Activated CD8-positive, alpha-beta memory T cell treated with anti-CD3 and anti-CD28 coated beads, Interleukin-2, amount 50 U/mL, for 24 hours (primary cell): Measurements from ENCODE around the gene GPX3.

Source experiments
- DNase-seq: peaks from one replicate; pipeline ENCODE4 v3.0.0-alpha.2; 2020; ENCODE audit errors: extremely low read depth

The GPX3 gene

DNA sequence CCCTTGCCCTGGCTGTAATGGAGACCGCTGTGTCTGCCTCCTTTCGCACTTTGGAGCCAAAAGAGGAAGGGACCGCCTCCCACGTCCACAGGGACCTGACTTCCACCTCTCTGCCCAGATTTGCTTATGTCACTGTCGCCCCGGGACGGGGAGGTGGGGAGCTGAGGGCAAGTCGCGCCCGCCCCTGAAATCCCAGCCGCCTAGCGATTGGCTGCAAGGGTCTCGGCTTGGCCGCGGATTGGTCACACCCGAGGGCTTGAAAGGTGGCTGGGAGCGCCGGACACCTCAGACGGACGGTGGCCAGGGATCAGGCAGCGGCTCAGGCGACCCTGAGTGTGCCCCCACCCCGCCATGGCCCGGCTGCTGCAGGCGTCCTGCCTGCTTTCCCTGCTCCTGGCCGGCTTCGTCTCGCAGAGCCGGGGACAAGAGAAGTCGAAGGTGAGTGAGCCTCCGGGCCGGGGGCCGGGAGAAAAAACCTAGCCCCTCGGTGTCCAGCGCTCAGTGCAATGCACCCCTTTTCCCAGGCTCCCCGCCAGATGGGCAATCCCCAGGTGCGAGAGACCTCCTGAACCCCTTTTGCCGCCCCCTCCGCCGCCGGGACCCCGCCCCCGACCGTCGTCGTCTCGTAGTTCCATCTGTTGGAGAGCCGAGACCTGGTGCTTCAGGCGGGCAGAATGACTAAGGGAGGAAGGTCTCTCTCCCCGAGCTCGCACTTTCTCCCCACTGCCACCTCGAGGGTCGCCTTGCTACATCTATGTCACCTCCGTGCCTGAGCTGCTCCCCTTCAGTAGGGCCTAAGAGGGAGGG lies at the start of gene GPX3:
Gene GPX3 (plus strand): TSS at position 288 of the 807 bp plus-strand sequence. CDS start 64 bp downstream, at position 352.
- no peak for DNase-seq

GRCh38 chr5:150978590-150978989 lies 41.8 kb upstream of the GPX3 start:
- no peak for DNase-seq

DNA sequence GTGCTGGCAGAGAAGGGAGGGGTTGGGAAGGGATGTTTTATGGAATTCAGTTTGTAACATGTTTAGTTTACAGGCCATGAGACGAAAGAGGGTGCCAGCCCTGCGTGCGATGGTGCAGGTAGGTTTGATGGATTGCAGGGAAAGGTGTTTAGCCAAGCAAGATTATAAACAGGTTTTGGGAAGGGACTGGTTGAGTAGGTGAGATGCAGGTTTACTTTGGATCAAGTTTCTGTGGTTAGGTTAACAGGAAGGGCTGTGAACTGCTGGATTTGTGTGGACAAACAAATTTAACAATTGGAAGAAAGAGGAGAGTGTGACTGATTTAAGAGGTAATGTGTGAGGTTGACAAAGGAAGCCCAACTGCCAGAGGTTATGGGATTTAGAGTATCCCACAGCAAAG lies 32.6 kb upstream of the GPX3 start:
- no peak for DNase-seq

- no peak for DNase-seq
These were observed 30.7 kb upstream of the GPX3 start for GRCh38 chr5:150989695-150990094.

DNA sequence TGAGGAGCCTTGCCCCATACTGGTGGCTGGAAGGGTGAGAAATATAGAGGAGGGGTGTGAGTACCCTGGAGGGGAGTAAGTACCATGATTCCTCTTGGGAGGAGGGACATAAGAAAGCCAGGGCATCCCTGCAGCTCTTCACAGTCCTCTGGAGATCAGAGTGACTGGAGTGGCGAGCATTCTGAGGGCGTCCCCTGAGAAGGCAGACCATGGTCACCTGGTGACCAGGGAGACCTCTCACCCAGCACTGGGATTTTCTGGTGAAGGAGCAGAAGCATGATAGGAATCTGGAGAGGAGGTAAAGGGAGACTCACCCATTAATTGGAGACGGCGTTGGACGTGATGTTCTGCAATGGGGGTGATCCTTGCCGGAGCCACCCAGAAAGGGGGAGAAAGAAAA lies 27.7 kb upstream of the GPX3 start:
- no peak for DNase-seq

- DNase-seq, result no peak
These were observed 27.0 kb upstream of the GPX3 start for GRCh38 chr5:150993422-150993821.

- DNase-seq, result no peak
These were observed 26.5 kb upstream of the GPX3 start for GRCh38 chr5:150993826-150994412.

- DNase-seq, result no peak
These were observed 20.5 kb upstream of the GPX3 start for GRCh38 chr5:150999704-151000442.

DNA sequence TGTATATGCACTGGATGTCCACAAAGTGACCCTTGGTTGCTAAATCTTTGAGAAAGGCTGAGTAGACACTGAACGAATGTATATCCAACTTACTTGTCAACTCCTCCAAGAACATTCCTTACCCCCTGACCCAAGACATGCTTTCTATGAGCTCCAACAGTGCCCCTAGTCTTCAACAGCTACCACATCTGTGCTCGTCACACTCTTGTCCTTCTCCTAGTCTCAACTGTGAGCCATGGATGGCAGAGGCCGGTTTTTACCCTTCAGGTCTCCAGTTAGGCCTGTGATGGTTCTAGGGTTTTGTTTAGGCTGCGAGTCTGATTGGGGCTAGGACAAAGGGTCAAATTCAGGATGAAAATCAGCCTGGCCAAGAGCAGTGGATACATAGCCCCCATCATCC lies 19.0 kb upstream of the GPX3 start:
- no peak for DNase-seq

GRCh38 chr5:151002250-151002649 lies 18.1 kb upstream of the GPX3 start:
- DNase-seq, result no peak

GRCh38 chr5:151002681-151003502 lies 17.5 kb upstream of the GPX3 start:
- DNase-seq, result no peak

GRCh38 chr5:151003503-151003860 lies 16.9 kb upstream of the GPX3 start:
- DNase-seq, result no peak

DNA sequence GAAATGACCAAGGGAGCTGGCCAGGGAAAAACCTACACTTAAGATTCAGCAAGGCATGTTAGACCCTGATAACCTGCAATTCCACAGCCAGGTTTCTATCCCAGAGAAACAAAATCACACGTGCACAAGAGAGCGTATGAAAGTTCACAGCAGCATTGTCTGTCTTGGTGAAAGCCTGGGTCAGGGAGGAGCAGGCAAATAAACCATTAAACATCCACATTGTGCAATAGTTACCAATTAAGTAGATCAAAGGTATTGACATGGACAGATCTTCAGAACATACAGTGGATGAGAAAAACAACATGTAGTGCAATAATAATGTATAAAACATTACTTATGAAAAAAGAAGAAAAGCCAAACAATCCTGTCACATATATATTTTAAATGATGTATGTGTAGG lies 15.9 kb upstream of the GPX3 start:
- no peak for DNase-seq

DNA sequence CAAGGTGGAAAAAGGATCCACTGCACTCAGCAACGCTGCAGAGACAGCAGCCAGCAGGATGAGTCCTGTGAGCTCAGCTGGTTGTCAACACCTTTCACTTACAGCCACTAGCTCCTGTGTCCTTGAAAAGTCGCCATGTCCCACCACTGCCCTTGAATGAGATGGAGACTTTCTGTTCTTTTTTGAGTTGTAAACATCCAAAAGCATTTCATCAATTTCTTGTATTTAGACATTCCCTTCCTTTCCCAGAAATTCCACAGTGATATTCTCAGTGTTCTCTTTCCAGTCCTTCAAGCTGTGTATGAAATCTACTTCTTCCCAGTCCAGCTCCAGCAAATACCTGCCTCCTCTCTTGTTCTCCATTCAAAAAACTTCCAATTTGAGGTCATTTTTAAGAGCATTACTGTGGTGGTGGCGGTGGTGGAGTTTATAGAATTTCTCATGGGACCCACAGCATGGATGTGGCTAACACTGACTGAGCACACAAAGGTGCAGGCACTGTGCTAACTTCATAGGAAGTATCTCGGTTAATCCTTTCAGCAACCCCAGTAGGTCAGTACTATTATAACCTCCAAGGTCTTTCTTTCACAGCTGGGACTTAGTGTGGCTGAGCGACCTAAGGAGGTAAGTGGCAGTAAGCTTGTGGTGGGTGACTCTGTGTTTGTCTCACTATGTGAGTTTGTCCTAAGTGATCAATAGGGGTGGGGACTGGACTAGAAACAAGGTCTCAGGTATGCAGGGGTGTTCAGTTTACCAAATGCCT lies 15.0 kb upstream of the GPX3 start:
- no peak for DNase-seq

DNA sequence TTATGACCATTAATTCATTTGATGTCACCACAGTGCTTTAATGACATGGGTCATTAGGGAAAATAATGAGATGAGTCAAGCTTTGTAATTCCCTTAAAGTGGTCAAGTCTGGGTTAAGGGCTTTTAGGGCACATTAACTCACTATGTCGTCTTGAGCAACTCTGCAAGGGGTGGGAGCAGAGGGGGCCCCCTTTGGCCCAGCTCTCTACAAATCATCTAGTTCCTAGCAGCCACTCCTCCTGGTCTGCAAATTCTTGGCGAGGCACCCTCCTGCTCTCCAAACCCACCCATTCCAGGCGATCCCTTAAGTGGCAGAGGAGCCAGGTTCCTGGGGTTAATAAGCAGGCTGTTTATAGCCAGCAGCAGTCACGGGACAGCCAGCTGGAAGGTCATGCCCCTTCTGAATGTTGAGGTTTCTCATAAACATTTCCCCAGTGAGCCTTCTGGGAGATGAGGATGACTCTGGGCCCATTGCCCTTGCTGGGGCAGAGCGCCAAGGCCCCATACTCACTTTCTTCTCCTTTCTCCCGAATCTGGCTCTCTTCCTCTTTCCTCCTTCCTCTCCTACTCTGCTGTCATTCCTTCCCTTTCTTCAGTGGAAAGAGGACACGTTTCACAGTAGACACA lies 14.3 kb upstream of the GPX3 start:
- no peak for DNase-seq

DNA sequence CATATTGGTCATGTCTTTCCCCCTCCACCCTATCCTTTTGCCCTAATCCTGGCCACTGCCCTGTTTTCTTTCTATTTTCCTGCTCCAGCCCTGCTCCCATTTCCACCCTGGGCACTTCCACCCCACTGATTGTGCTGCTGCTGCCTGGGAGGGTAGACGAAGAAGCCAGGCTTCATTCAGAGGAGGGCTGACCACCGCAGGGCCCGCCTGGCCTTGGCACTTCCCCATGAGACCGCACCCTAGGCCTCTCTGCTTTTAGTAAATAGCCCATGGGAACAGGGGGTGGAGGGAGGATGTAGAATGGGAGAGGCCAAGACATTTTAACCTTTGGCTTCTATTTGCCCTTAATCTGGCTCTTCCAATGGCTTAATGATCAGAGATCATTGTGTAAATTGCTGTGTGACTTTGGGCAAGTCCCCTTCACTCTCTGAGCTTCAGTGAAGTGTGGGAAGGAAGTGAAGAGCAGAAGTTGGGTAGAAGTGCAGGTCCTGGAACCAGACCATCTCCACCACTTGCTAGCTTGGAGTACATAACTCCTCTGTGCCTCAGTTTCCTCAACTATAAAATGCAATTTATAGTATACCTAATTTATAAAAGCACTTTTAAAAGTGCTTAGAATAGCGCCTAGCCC lies 13.6 kb upstream of the GPX3 start:
- DNase-seq, result no peak

DNA sequence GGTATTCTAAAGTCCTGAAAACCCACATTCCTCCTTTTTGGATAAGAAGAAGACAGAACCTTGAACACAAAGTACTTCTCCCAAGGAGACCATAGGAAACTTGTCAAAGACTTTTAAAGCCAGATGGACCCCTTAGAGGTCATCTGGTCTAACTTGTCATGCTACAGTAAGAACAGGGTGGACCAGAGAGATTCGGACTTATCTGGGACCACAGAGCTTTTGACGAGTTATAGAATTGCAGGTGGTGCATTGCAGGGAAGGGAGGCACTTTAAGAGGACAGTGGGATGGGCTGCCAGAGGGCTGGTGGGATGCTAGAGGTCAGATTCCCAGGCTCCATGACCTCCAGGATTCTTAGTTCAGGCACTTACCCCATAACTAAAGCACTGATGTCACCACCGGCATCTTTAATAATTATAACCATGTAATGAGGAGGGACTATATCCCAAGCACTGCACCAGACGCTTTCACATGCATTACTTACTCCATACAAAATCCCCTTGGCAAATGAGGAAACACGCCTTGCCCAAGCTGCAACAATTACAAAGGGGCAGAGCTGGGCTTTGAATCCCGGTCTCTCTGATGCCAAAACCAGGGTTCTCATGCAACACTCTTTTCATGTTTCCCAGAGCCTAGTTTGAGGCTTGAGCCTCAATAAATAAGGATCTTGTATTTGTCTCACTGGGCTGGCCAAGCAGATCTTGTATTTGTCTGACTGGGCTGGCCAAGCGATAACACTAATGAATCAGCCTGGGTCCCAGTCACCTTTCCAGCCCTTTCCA lies 12.8 kb upstream of the GPX3 start:
- DNase-seq, result no peak

GRCh38 chr5:151008210-151008491 lies 12.2 kb upstream of the GPX3 start:
- no peak for DNase-seq

DNA sequence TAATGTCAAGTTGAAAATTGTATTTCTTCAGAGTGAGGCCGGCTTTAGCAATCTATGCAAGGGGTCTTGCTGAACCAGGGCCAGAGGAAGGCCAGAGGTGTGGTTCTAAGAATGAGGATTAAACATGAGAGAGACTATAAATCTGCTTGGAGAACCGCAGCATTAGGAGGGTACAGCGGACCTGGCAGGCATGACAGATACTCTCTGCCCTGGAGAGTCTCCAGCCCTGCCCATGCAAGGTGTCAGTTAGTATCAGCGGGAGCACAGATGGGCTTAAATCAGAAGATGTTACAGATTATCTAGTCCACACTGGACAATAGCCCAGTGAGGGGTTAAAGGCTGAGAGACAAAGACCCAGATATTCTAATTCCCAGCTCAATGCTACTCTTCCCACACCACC lies 11.5 kb upstream of the GPX3 start:
- DNase-seq, result no peak

DNA sequence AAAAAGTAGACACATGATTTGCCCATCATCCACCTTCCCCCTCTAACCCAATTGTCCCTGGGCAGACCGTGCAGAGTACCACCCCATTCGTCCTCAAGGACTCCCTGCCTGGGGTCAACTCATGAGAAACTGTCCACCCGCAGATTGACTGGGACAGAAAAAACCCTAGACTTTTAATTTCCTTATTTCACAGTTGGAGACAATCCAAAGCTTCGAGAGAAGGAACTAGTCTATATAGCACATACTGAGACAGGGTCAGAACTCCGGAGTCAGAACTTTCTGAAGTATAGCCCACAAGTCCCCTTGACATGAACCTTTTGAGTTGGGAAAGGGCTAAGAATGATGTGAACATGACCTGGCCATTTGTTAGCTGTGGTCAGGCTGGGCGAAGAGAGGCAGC lies 7.5 kb upstream of the GPX3 start:
- DNase-seq, result no peak
